Measurements from ENCODE around the gene LTBR.
"Not testable (repeated sequence)": the region's sequence is repeated elsewhere in the genome, so short reads cannot be mapped to it uniquely, and the experiment has no call there.

DNA sequence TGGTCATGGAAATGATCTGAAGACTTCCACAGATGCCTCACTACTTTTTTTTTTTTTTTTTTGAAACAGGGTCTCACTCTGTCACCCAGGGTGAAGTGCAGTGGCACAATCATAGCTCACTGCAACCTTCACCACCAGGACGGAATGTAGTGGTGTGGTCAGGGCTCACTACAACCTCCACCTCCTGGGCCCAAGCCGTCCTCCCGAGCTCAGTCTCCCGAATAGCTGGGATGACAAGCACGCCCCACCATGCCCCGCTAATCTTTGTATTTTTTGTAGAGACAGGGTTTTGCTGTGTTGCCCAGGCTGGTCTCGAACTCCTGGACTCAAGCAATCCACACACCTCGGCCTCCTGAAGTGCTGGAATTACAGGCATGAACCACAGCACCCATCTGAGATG is 45.4 kb upstream of the LTBR start:
- TF ChIP-seq CTCF, POLR2A, POLR2AphosphoS5 (IDR thresholded peaks at IDR 0.05): not testable (repeated sequence)
